HG03442 (cell line): Measurements from ENCODE around the gene EPB41L5.
"Not testable (repeated sequence)": the region's sequence is repeated elsewhere in the genome, so short reads cannot be mapped to it uniquely, and the experiment has no call there.

Experiments
- ATAC-seq: cut with Tn5 transposase; IDR thresholded peaks from one replicate; pipeline ENCODE4 v1.9.1; 2021; ENCODE audit warnings: mild to moderate bottlenecking, moderate library complexity; ENCODE audit not compliant: unreplicated experiment

Gene EPB41L5

GRCh38 chr2:120029672-120030640 lies 17.1 kb downstream of the EPB41L5 start:
- ATAC-seq = no peak

DNA sequence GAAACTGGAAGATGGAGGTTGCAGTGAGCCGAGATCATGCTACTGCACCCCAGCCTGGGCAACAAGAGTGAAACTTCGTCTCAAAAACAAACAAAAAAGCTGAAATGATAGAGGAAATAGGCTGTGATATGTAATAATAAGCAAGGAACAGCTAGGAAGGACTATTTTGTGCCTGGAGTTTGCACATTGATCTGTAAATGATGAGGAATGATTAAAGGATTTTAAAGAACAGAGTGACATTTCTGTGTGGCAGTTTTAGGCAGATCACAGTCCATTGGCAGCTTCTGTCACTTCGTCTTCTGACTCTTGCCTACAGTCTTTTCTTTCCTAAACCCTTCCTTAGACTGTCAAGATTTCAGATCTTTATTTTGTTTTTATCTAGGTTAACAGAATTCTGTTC lies 19.4 kb downstream of the EPB41L5 start:
- ATAC-seq = no peak

- ATAC-seq = no peak
Observed at GRCh38 chr2:120034027-120034426, 21.1 kb downstream of the EPB41L5 start.

DNA sequence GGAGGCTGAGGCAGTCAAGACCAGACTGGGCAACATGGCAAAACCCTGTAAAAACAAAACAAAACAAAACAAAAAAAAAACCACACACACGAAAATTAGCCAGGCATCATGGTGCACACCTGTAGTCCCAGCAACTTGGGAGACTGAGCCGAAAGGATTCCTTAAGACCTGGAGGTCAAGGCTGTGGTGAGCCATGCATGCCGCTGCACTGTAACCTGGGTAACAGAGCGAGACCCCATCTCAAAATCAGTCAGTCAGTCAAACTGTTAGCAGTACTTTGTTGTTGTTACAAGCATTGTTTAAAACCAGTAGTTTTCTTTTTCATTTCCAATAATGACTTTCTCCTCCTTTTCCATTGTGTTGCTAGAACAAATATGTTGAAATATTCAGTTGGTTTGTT lies 21.7 kb downstream of the EPB41L5 start:
- ATAC-seq = no peak

DNA sequence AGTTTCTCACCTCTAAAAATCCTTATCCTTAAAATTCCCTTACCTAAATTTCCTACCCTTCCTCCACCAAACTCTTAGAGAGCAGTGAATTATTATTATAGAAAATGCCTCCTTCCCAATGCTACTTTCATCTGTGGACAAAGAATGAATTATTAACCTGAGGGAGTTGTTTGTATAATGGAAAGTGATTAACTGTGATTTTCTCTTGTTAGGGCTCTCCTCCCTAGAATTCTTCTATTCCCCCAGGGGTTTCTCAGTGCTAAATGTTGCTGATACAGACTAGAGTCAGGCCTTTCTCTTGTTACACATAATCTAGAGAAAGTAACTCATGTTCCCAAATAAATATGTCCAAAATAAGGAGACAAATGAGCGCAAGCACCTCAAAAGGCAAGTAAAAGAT lies 23.3 kb downstream of the EPB41L5 start:
- ATAC-seq = no peak

DNA sequence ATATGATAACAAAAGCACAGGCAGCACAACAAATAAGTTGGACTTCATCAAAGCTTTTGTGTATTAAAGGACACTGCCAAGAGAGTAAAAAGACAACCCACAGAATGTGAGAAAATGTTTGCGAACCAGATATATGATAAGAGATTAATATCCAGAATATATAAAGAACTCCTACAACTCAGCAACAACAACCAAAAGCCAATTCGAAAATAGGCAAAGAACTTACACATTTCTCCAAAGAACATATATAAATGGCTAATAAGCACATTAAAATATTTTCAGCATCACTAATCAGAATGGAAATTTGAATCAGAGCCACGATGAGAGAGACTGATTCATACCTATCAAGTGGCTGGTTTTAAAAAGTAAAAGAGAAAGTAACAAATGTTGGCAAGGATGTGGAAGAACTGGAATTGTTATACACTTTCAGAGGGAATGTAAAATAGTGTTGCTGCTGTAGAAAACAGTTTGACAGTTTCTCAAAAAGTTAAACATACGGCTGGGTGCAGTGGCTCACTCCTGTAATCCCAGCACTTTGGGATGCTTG lies 25.2 kb downstream of the EPB41L5 start:
- no peak for ATAC-seq

GRCh38 chr2:120042359-120042758 lies 29.5 kb downstream of the EPB41L5 start:
- no peak for ATAC-seq

- no peak for ATAC-seq
Observed at GRCh38 chr2:120044336-120044735, 31.5 kb downstream of the EPB41L5 start.

DNA sequence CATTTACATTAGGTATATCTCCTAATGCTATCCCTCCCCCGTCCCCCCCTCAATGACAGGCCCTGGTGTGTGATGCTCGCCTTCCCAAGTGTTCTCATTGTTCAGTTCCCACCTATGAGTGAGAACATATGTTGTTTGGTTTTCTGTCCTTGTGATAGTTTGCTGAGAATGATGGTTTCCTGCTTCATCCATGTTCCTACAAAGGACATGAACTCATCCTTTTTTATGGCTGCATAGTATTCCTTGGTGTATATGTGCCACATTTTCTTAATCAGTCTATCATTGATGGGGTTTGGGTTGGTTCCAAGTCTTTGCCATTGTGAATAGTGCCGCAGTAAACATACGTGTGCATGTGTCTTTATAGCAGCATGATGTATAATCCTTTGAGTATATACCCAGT lies 32.9 kb downstream of the EPB41L5 start:
- not testable (repeated sequence) for ATAC-seq

- not testable (repeated sequence) for ATAC-seq
Observed at GRCh38 chr2:120046252-120046651, 33.4 kb downstream of the EPB41L5 start.

GRCh38 chr2:120052597-120052996 lies 39.7 kb downstream of the EPB41L5 start:
- ATAC-seq = no peak

DNA sequence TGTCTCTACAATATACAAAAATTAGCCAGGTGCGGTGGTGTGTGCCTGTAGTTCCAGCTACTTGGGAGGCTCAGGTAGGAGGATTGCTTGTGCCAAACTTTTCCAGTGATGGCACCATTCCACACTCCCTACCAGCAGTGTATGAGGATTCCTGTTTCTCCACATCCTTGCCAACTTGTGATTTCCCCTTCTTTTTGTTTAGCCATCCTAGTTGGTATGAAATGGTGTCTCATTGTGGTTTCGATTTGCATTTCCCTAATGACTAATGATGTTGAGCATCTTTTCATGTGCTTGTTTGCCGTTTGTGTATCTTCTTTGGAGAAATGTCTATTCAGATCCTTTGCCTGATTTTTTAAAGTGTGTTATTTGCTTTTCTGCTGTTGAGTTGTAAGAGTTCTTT lies 41.0 kb downstream of the EPB41L5 start:
- no peak for ATAC-seq

DNA sequence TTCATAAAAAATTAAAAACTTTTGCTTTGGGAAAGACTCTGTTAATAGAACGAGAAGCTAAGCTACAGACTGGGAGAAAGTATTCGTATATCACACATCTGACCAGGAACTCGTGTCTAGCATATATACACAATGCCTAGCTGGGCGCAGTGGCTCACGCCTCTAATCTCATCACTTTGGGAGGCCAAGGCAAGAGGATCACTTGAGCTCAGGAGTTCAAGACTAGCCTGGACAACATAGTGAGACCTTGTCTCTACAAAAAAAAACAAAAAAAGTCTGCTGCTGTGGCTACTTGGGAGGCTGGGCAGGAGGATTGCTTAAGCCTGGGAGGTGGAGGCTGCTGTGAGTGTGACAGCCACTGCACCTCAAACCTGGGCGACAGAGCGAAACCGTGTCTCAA lies 46.6 kb downstream of the EPB41L5 start:
- no peak for ATAC-seq

DNA sequence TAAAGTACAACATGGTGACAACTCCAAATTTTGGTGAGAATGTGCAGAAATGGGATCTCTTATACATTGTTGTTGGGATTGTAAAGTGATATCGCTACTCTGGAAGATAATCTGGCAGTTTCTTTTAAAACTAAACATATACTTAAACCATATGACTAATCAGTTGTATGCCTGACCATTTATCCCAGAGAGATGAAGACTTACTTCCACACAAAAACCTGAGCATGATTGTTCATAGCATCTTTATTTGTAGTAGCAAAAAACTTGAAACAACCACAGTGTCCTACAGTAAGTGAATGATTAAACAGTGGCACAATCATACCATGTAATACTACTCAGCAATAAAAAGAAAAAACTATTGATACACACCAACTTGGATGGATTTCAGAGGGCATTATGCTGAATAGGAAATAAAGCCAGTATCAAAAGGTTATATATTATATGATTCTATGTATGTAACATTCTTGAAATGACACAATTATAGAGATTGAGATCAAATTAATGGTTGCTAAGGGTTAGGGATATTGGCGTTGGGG lies 47.3 kb downstream of the EPB41L5 start:
- ATAC-seq = no peak

GRCh38 chr2:120064664-120065063 lies 51.8 kb downstream of the EPB41L5 start:
- ATAC-seq = no peak

- ATAC-seq = no peak
Observed at GRCh38 chr2:120066800-120067547, 54.1 kb downstream of the EPB41L5 start.

- not testable (repeated sequence) for ATAC-seq
Observed at GRCh38 chr2:120068040-120068658, 55.3 kb downstream of the EPB41L5 start.

GRCh38 chr2:120075545-120075944 lies 62.7 kb downstream of the EPB41L5 start:
- no peak for ATAC-seq

GRCh38 chr2:120077896-120078295 lies 65.0 kb downstream of the EPB41L5 start:
- no peak for ATAC-seq

GRCh38 chr2:120079647-120080046 lies 66.8 kb downstream of the EPB41L5 start:
- ATAC-seq = no peak

GRCh38 chr2:120091436-120091835 lies 78.6 kb downstream of the EPB41L5 start:
- ATAC-seq = no peak
